ENCODE results near the gene TRIM26.
A peak's percentile ranks its signal among the peaks of the same experiment; 100 is the strongest.

The TRIM26 gene

DNA sequence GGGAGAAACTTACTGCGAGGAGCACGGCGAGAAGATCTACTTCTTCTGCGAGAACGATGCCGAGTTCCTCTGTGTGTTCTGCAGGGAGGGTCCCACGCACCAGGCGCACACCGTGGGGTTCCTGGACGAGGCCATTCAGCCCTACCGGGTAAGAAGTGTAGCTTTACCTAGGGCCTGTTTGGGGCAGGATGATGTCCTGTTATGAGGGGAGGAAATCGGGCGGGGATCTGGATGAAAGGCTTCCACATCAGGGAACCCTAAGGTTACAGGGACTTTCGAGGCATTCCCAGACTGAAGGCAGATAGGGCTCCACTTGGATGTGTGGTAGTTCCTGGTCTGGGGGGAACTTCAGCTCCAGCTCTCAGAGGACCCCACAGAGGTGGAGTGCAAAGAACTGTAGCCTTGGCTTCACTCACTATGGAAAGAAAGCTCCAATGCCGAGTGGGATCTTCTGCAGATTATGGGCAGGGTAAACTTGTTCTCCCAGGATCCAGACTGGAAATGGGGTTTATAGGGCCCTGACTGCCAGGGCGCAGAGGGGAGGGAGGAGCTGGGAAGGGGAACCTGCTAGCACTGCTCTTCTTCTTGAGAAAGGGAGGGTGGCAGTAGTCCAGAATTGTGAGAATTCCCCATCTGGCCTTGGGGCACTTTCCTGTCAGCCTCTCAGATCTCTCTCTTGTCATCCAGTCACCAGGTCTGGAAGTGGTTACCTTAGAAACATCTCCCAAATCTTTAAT is 49.1 kb downstream of the TRIM26 start:
- Histone ChIP-seq H3K9ac (no peak overlapping the region), H3K9me3 (no peaks in the 10 kb centered on the region), H4K20me1 (no peaks in the 10 kb centered on the region), H3K4me3 (no peak overlapping the region), H3K36me3 (no peaks in the 10 kb centered on the region), H3K27me3 (no peaks in the 10 kb centered on the region), H3K4me2 (no peak overlapping the region), H3K4me1 (peaks cover 8% of the 10 kb centered on the region), H3K27ac (no peak overlapping the region)
- TF ChIP-seq Cebpa-rat (IDR thresholded peaks at IDR 0.05), result no peak

DNA sequence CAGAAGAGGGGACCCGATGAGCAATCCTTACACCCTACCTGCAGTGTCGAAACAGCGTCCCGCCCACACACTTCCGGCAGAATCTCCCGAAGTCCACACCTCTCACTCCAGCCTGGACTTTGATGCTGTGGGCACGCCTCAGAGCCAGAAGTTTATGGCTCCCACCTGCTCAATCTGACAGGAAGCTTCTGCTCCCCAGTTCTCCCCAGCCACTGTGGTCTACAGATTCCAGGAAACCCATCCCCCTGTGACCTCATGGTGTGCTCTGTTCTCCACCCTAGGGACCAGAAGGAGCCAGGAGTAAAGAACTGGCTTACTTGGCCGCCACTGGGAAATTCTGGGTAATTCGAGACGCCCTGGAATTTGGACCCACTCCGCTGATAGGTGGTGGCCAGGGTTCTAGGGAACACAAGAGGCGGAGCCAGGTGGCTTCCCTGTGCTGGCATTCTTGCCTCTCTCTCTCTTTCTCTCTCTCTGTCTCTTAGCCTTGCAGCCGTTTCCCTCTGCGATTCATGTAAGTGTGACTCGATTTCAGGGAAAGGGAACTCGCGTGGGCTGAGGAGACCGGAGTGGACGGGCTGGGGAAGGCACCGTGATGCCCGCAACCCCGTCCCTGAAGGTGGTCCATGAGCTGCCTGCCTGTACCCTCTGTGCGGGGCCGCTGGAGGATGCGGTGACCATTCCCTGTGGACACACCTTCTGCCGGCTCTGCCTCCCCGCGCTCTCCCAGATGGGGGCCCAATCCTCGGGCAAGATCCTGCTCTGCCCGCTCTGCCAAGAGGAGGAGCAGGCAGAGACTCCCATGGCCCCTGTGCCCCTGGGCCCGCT is 49.9 kb downstream of the TRIM26 start, which contains the start of gene TRIM15:
Gene TRIM15, plus strand, starts transcription at position 457 of the 828 bp plus-strand sequence. Its CDS starts 139 bp downstream, at position 596.
- Histone ChIP-seq H3K4me1 (peaks cover 8% of the 10 kb centered on the region), H3K27ac (no peak within 1 kb of the TSS), H3K4me2 (peak within 1 kb of the TSS; percentile 28; the same call in 1 of the 2 replicates), H3K36me3 (no peaks in the 10 kb centered on the region), H4K20me1 (no peaks in the 10 kb centered on the region), H3K9me3 (no peaks in the 10 kb centered on the region), H3K4me3 (no peak within 1 kb of the TSS), H3K27me3 (no peaks in the 10 kb centered on the region), H3K9ac (no peak within 1 kb of the TSS)
- TF ChIP-seq Cebpa-rat (IDR thresholded peaks at IDR 0.05), result no peak

DNA sequence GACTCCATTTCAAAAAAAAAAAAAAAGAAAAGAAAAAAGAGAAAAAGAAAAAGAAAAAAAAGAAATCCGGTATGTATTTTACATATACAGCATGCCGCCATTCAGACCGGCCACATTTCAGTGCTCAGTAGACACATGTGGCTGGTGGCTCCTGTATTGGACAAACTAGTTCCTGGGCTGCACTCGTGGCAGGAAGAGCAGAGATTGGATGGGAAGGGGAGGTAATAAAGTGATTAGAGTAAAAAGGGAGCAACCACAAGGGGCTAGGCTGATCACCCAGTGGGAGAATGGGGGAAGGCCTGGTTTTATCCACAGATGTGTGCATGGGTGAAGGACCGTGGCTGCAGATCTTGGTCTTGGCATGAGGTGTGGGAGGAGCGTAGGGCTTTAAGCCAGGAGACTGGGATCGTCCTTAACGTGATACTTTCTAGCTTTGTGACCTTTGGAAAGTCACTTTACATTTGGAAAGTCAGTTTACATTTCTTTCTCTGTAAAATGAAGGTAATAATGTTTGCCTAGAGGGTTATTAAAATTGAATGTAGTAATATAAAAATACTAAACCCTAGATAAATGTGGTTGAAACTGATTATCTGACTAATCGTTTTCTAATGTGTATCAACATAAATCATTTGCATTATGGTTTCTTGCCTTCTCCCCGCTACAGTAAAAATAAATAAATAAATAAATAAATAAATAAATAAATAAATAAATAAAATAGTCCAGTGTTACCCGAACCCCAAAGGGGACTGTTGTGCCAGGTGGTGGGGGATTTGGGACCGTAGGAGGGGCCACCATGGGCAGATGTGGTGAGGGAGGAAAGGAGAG is 50.7 kb downstream of the TRIM26 start:
- no peak overlapping the region for H3K9ac ChIP-seq
- no peaks in the 10 kb centered on the region for H4K20me1 ChIP-seq
- no peaks in the 10 kb centered on the region for H3K27me3 ChIP-seq
- no peak overlapping the region for H3K27ac ChIP-seq
- peaks cover 8% of the 10 kb centered on the region for H3K4me1 ChIP-seq
- no peaks in the 10 kb centered on the region for H3K36me3 ChIP-seq
- no peaks in the 10 kb centered on the region for H3K9me3 ChIP-seq
- no peak for TF ChIP-seq Cebpa-rat (IDR thresholded peaks at IDR 0.05)
- no peak overlapping the region for H3K4me2 ChIP-seq
- no peak overlapping the region for H3K4me3 ChIP-seq

DNA sequence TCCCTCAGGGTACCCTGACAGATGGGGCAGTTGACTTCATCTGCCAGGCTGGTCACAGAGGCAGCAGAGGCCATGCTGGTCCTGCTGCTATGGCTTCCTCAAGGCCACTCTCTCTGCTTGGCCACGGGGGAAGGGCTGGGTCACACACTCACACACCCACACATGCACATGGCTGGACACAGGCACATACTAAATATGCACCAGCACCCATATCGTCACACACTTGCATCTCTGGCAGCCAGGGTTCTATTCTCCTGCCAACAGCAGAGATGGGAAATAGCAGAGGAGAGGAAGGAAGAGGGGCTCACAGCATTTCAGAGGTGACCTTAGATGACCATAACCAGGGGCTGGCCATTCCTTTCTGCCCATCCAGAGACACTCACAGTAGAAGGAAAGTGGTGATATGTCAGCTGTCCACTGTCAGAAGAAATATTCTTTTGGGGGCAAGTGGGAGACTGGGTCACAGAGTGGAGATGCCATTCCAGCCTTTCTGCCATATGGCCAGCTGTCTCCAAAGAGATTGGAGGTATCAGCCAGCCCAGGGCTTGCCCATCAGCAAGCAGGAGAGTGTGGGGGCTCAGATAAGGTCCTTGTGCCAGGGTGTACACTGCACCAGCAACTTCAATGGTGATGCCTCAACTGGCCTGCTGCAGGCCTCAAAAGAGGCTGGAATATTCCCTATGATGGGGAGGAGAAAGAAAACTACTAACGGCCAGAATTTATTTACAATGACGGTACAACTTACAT is 52.2 kb downstream of the TRIM26 start, which contains the start of gene TRIM10:
Gene TRIM10, minus strand, starts transcription at position 427 of the 747 bp plus-strand sequence. Its CDS starts 353 bp downstream, at position 74.
- H4K20me1 ChIP-seq, result no peaks in the 10 kb centered on the region
- H3K27ac ChIP-seq, result no peak within 1 kb of the TSS
- peaks cover 8% of the 10 kb centered on the region for H3K4me1 ChIP-seq
- H3K4me2 ChIP-seq, result no peak within 1 kb of the TSS
- H3K4me3 ChIP-seq, result no peak within 1 kb of the TSS
- no peak for TF ChIP-seq Cebpa-rat (IDR thresholded peaks at IDR 0.05)
- H3K9ac ChIP-seq, result no peak within 1 kb of the TSS
- no peaks in the 10 kb centered on the region for H3K36me3 ChIP-seq
- no peaks in the 10 kb centered on the region for H3K27me3 ChIP-seq
- H3K9me3 ChIP-seq, result no peaks in the 10 kb centered on the region

DNA sequence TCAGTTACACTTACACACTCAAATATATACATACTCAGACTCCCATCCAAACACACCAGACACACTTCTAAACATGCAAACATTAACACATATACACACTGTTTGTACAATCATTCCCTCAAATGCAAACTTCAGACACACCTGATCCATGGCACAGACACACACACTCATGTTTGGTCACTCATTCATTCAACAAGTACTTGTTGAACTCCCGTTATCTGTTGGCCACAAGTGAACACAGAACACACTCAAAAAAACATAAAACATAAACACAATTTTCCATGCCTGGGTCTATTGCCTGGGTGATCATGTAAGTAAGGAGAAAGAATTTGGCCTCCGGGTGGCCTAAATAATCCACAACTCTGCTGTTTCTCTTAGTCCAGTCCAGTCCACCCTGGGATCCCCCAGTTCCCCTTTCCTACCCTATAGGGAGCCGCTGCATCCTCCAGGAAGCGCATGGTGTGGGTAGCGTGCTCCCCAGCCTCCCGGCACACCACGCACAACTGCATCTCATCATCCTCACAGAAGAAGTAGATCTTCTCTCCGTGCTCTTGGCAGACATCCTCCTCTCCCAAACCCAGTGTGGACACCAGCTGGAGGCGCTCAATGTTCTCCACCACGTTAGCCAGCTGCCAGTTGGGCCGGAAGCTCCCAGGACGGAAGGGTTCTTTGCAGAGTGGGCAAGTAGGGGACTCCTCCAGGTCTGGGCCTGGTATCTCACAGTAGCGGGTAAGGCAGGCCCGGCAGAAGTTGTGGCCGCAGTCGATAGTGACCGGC is 53.0 kb downstream of the TRIM26 start:
- no peak overlapping the region for H3K27ac ChIP-seq
- no peak overlapping the region for H3K9ac ChIP-seq
- H3K4me2 ChIP-seq, result no peak overlapping the region
- H3K36me3 ChIP-seq, result no peaks in the 10 kb centered on the region
- H3K27me3 ChIP-seq, result no peaks in the 10 kb centered on the region
- peaks cover 8% of the 10 kb centered on the region for H3K4me1 ChIP-seq
- H3K9me3 ChIP-seq, result no peaks in the 10 kb centered on the region
- H3K4me3 ChIP-seq, result no peak overlapping the region
- TF ChIP-seq Cebpa-rat (IDR thresholded peaks at IDR 0.05), result no peak
- H4K20me1 ChIP-seq, result no peaks in the 10 kb centered on the region

DNA sequence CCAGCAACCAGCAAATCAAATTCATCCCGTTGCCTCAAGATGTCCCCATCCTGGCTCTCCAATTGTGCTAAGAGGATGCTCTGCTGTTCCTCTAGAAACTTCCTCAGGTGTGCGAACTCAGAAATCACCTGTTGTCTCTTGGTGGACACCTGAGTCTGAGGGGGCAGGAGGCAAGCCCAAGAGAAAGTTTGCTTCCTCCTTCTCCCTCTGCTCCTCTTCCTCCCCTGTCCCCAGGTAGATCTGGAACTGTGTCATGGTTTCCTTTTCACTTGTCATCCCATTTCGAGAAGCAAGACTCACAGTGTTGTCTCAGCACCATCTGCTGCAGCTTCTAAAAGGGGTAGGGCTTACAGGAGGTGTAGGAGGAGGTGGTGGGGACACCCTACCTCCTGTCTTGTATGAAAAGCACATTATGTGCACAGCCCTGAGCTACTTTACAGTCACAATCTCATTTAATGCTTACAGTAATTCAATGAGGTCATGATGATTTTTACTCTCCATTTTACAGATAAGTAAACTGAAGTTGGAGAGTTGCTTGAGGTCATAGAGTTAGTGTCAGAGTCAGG is 54.6 kb downstream of the TRIM26 start:
- Histone ChIP-seq H3K4me1 (peaks cover 7% of the 10 kb centered on the region), H3K36me3 (no peaks in the 10 kb centered on the region), H4K20me1 (no peaks in the 10 kb centered on the region), H3K9me3 (no peaks in the 10 kb centered on the region), H3K9ac (no peak overlapping the region), H3K27me3 (no peaks in the 10 kb centered on the region), H3K27ac (no peak overlapping the region), H3K4me2 (no peak overlapping the region), H3K4me3 (no peak overlapping the region)
- TF ChIP-seq Cebpa-rat (IDR thresholded peaks at IDR 0.05), result no peak

DNA sequence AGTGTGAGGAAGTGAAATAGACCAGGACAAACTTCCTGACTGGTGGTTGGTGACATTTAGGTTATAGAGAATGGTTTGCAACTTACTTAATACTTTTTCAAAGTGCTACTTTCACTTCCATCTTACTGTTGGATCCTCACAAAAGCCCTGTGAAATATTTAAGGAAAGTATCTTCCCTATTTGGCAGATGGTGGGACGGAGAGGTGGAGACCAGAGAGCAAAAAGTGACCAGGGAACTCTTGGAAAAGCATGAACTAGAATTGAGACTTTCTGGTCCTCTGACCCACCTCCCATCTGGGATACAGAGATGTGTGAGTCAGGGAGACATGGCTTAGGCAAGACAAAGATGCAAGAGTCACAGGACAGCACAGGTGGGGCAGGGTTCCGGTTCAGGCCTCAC is 55.2 kb downstream of the TRIM26 start:
- H3K36me3 ChIP-seq, result no peaks in the 10 kb centered on the region
- no peaks in the 10 kb centered on the region for H4K20me1 ChIP-seq
- no peaks in the 10 kb centered on the region for H3K27me3 ChIP-seq
- H3K4me2 ChIP-seq, result no peak overlapping the region
- no peak for TF ChIP-seq Cebpa-rat (IDR thresholded peaks at IDR 0.05)
- no peak overlapping the region for H3K4me3 ChIP-seq
- peaks cover under 1% of the 10 kb centered on the region for H3K4me1 ChIP-seq
- H3K27ac ChIP-seq, result no peak overlapping the region
- no peak overlapping the region for H3K9ac ChIP-seq
- no peaks in the 10 kb centered on the region for H3K9me3 ChIP-seq

DNA sequence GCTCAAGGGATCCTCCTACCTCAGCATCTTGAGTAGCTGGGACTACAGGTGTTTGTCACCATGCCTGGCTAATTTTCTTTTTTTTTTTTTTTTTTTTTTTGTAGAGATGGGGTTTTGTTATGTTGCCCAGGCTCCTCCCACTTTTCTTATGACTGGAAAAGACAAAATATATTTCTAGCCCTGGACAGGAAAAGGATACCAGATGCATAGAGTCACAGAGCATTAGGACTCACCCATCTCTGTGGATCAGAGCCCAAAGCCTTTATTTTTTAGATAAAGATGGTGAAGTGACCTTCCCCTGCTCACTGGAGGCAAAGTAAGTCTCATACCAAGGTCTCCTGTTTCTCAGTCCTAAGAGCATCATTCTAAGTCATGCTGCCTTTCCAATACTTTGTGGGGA is 55.6 kb downstream of the TRIM26 start:
- Histone ChIP-seq H3K27ac (no peak overlapping the region), H3K9ac (no peak overlapping the region), H3K4me1 (no peaks in the 10 kb centered on the region), H3K4me2 (no peak overlapping the region), H3K4me3 (no peak overlapping the region), H3K27me3 (no peaks in the 10 kb centered on the region), H4K20me1 (no peaks in the 10 kb centered on the region), H3K36me3 (no peaks in the 10 kb centered on the region), H3K9me3 (no peaks in the 10 kb centered on the region)
- TF ChIP-seq Cebpa-rat (IDR thresholded peaks at IDR 0.05), result no peak
